Trophoblast cell (in vitro differentiated cells and primary cell): ENCODE measurements around the gene FRAT2.

Experiments
- DNase-seq, 2 donors: peaks; one replicate each; pipeline ENCODE4 v3.0.0-alpha.2; 2016
- H2AFZ ChIP-seq: 2 replicates; pipeline ENCODE4 v1.6.1; 2013; ENCODE audit warnings: low read length, moderate library complexity, mild to moderate bottlenecking; ENCODE audit not compliant: insufficient read depth, poor library complexity
- H2AK5ac ChIP-seq: 2 replicates; pipeline ENCODE4 v1.6.1; 2013; ENCODE audit warnings: mild to moderate bottlenecking, low read length
- H2BK120ac ChIP-seq: 2 replicates; pipeline ENCODE4 v1.6.1; 2013; ENCODE audit warnings: low read length, mild to moderate bottlenecking, moderate library complexity; ENCODE audit not compliant: insufficient read depth, poor library complexity
- H2BK12ac ChIP-seq: 2 replicates; pipeline ENCODE4 v1.6.1; 2013; ENCODE audit warnings: mild to moderate bottlenecking, low read length, moderate library complexity
- H2BK5ac ChIP-seq: 2 replicates; pipeline ENCODE4 v1.6.1; 2013; ENCODE audit warnings: low read length, low read depth, moderate library complexity, mild to moderate bottlenecking; ENCODE audit not compliant: poor library complexity
- H3K14ac ChIP-seq: 2 replicates; pipeline ENCODE4 v1.6.1; 2013; ENCODE audit warnings: mild to moderate bottlenecking, low read length
- H3K18ac ChIP-seq: 2 replicates; pipeline ENCODE4 v1.6.1; 2013; ENCODE audit warnings: mild to moderate bottlenecking, low read length
- H3K23ac ChIP-seq: 2 replicates; pipeline ENCODE4 v1.6.1; 2013; ENCODE audit warnings: low read length
- H3K27ac ChIP-seq: 2 replicates; pipeline ENCODE4 v1.5.1; 2013; ENCODE audit warnings: low read depth, mild to moderate bottlenecking, inconsistent platforms, low read length, moderate library complexity
- H3K27me3 ChIP-seq: 2 replicates; pipeline ENCODE4 v1.6.1; 2013; ENCODE audit warnings: inconsistent platforms, mild to moderate bottlenecking, low read length, moderate library complexity; ENCODE audit not compliant: insufficient read depth
- H3K36me3 ChIP-seq, 2 experiments: 1 replicate in 1 of 2; 2 replicates in 1 of 2; pipeline ENCODE4 v1.6.1; 2013; ENCODE audit warnings: low read length in 2 of 2, mild to moderate bottlenecking in 2 of 2, moderate library complexity in 1 of 2; ENCODE audit not compliant: insufficient read depth in 2 of 2, control insufficient read depth in 1 of 2
- H3K4ac ChIP-seq: 2 replicates; pipeline ENCODE4 v1.6.1; 2013; ENCODE audit warnings: low read depth, mild to moderate bottlenecking, low read length, moderate library complexity
- H3K4me1 ChIP-seq, 2 experiments: 1 replicate in 1 of 2; 2 replicates in 1 of 2; pipeline ENCODE4 v1.6.1; 2013; ENCODE audit warnings: low read length in 2 of 2, mild to moderate bottlenecking in 2 of 2, moderate library complexity in 1 of 2; ENCODE audit not compliant: insufficient read depth in 2 of 2, control insufficient read depth in 1 of 2
- H3K4me2 ChIP-seq: 2 replicates; pipeline ENCODE4 v1.6.1; 2013; ENCODE audit warnings: inconsistent platforms, mild to moderate bottlenecking, low read length, moderate library complexity
- H3K4me3 ChIP-seq: 2 replicates; pipeline ENCODE4 v1.5.1; 2013; ENCODE audit warnings: mild to moderate bottlenecking, low read depth, low read length, inconsistent platforms
- H3K79me1 ChIP-seq: one replicate; pipeline ENCODE4 v1.6.1; 2013; ENCODE audit warnings: low read length
- H3K79me2 ChIP-seq: 2 replicates; pipeline ENCODE4 v1.6.1; 2013; ENCODE audit warnings: low read length, mild to moderate bottlenecking; ENCODE audit not compliant: control insufficient read depth, insufficient read depth, poor library complexity
- H3K9ac ChIP-seq: 2 replicates; pipeline ENCODE4 v1.6.1; 2013; ENCODE audit warnings: mild to moderate bottlenecking, low read length
- H3K9me3 ChIP-seq: 2 replicates; pipeline ENCODE4 v1.6.1; 2013; ENCODE audit warnings: low read depth, mild to moderate bottlenecking, control low read depth, inconsistent platforms, low read length; ENCODE audit not compliant: insufficient read depth
- H4K12ac ChIP-seq: 2 replicates; pipeline ENCODE4 v1.6.1; 2013; ENCODE audit warnings: low read depth, mild to moderate bottlenecking, low read length, moderate library complexity
- H4K8ac ChIP-seq: 2 replicates; pipeline ENCODE4 v1.6.1; 2013; ENCODE audit warnings: low read depth, mild to moderate bottlenecking, low read length, moderate library complexity
- H4K91ac ChIP-seq: one replicate; pipeline ENCODE4 v1.6.1; 2013; ENCODE audit warnings: low read depth, mild to moderate bottlenecking, low read length, moderate library complexity
- WGBS: extraction: QIAGEN DNeasy Blood & Tissue Kit; methylation state at CpG from one replicate; pipeline ENCODE4 v1.1.7; 2013; ENCODE audit warnings: missing lambda C conversion rate; ENCODE audit not compliant: insufficient read length, insufficient coverage; ENCODE audit errors: extremely low coverage; 5-methylcytosine and 5-hydroxymethylcytosine counted together

FRAT2 gene

DNA sequence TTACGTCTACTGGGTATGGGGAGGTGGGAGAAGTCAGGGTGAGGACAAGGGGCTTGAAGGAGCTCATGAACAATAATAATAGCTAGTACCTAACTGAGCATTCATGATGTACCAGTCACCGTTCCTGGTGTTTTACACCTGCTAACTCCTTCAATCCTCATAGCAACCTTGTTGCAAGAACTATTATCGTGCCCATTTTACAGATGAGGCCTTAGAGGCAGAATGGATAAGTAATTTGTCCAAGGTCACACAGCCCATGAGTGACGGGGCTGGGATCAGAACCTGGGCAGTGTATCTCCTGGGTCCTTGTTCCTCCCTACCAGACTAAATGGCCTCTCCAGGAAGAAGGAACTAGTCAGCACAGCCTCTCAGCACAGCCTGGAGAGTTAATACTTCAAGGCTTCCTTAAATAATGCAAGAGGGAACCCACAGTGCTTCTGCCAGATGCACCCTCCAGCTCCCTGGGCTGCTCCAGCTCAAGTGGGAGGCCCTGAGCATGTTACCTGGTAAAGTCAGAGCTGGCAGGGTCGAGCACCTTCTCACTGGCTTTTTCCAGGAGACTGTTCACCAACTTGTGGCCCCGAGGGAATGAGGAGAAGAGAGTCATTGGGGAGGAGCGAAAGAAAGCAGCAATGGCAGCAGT, 37.8 kb upstream of the FRAT2 start:
- Histone ChIP-seq H3K4me1 (no peaks in the 10 kb centered on the region), H4K8ac (no peak overlapping the region), H3K36me3 (peaks cover 49 to 61% of the 10 kb centered on the region in 2 experiments), H3K9me3 (no peaks in the 10 kb centered on the region), H2BK120ac (no peak overlapping the region), H3K4me2 (no peak overlapping the region), H3K4me3 (no peak overlapping the region), H3K27me3 (no peaks in the 10 kb centered on the region), H3K23ac (no peak overlapping the region), H3K79me2 (no peaks in the 10 kb centered on the region), H3K18ac (no peak overlapping the region), H2BK5ac (no peak overlapping the region), H3K9ac (no peak overlapping the region), H3K79me1 (no peaks in the 10 kb centered on the region), H4K91ac (no peak overlapping the region), H3K14ac (no peak overlapping the region), H4K12ac (no peak overlapping the region), H3K4ac (no peak overlapping the region), H2AK5ac (no peak overlapping the region), H3K27ac (no peak overlapping the region), H2AFZ (no peak overlapping the region), H2BK12ac (no peak overlapping the region)
- WGBS = no CpG with 5 or more reads among the region's 7 CpGs
- DNase-seq = no peak

DNA sequence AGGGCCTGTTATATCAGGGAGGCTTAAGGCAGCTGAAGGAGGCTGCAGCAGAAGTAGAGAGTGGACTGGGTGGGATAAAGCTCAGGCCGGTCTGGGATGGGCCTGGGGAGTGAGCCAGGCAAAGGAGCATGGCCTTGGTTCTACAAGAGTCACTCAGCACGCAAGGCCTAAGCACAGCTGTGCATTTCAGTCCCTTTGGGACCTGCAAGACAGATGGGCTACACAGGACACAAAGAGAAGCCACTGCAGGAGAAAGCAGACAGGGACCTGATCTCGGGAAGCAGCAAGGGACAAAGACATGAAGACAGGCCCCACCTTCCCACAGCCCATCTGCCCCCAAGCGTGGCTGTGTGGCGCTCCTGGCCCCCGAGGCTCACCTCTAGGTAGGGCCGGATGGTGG, 37.2 kb upstream of the FRAT2 start:
- H2BK120ac ChIP-seq = no peak overlapping the region
- H3K23ac ChIP-seq = no peak overlapping the region
- no peaks in the 10 kb centered on the region for H3K79me2 ChIP-seq
- H3K4me1 ChIP-seq = peaks cover 0 to 3% of the 10 kb centered on the region in 2 experiments
- no peaks in the 10 kb centered on the region for H3K79me1 ChIP-seq
- H3K9ac ChIP-seq = no peak overlapping the region
- H3K9me3 ChIP-seq = peaks cover 2% of the 10 kb centered on the region
- H2BK12ac ChIP-seq = no peak overlapping the region
- H3K4me3 ChIP-seq = no peak overlapping the region
- DNase-seq = no peak
- peaks cover 54 to 58% of the 10 kb centered on the region in 2 experiments for H3K36me3 ChIP-seq
- H3K27ac ChIP-seq = no peak overlapping the region
- H4K12ac ChIP-seq = no peak overlapping the region
- H3K27me3 ChIP-seq = no peaks in the 10 kb centered on the region
- H2AK5ac ChIP-seq = no peak overlapping the region
- H3K18ac ChIP-seq = no peak overlapping the region
- no peak overlapping the region for H2BK5ac ChIP-seq
- no CpG with 5 or more reads among the region's 7 CpGs for WGBS
- no peak overlapping the region for H3K4me2 ChIP-seq
- H2AFZ ChIP-seq = no peak overlapping the region
- H3K14ac ChIP-seq = no peak overlapping the region
- H4K8ac ChIP-seq = no peak overlapping the region
- no peak overlapping the region for H3K4ac ChIP-seq
- H4K91ac ChIP-seq = no peak overlapping the region

DNA sequence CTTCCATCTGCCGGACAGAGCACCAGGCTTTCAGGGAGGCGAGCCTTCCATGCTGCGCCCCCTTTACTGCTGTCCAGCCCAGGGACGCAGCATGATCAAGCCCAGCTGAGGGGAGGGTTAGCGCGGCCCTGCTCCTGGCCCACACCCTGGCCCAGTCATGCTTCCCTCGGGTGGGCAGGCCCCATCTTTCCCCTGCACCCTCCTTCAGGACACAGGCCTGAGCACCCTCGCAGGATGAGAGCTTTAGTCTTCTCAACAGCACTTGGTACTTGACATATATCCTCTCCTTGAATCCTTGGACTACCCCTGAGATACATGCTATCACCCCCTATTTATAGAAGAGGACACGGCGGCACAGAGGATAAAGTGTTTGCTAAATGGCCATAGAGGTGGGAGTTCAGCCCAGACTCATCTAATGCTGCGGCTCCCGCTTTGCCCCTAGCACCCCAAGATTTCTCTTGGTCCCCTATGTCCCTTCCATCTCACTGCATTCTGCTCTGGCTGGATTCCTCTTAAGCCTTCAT, 32.7 kb upstream of the FRAT2 start:
- H3K23ac ChIP-seq = no peak overlapping the region
- H2BK120ac ChIP-seq = no peak overlapping the region
- H2BK5ac ChIP-seq = no peak overlapping the region
- no peak overlapping the region for H3K27ac ChIP-seq
- no peak overlapping the region for H2AFZ ChIP-seq
- no peak overlapping the region for H3K4me2 ChIP-seq
- no peak overlapping the region for H2AK5ac ChIP-seq
- no peak overlapping the region for H2BK12ac ChIP-seq
- H4K8ac ChIP-seq = no peak overlapping the region
- WGBS = no CpG with 5 or more reads among the region's 12 CpGs
- peaks cover 0 to 3% of the 10 kb centered on the region in 2 experiments for H3K4me1 ChIP-seq
- no peaks in the 10 kb centered on the region for H3K27me3 ChIP-seq
- no peak for DNase-seq
- H4K91ac ChIP-seq = no peak overlapping the region
- H3K9ac ChIP-seq = no peak overlapping the region
- H3K4me3 ChIP-seq = no peak overlapping the region
- peaks cover 2% of the 10 kb centered on the region for H3K9me3 ChIP-seq
- no peak overlapping the region for H3K4ac ChIP-seq
- H3K14ac ChIP-seq = no peak overlapping the region
- no peak overlapping the region for H4K12ac ChIP-seq
- H3K79me2 ChIP-seq = no peaks in the 10 kb centered on the region
- H3K36me3 ChIP-seq = peaks cover 60 to 61% of the 10 kb centered on the region in 2 experiments
- no peak overlapping the region for H3K18ac ChIP-seq
- no peaks in the 10 kb centered on the region for H3K79me1 ChIP-seq

DNA sequence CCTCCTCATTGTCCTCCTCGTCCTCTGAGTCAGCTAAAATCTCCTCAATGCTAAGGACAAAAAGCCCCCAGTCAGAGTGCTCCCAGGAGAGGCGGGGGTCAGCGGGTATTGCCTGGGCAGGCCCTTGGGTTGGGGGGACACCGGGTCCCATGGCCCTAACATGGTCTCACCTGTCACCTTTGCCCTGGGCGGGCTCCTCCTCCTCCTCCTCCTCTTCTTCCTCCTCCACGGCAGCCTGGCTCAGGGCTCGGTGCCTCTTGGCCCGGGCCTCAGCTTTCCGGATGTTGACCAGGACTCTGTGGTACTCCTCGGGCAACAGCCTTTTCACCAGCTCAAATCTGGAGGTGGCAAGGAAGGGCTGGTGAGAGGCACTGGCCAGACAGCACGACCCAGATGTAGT, 32.0 kb upstream of the FRAT2 start:
- Histone ChIP-seq H3K79me2 (no peaks in the 10 kb centered on the region), H3K9me3 (peaks cover 2% of the 10 kb centered on the region), H2BK12ac (no peak overlapping the region), H2AFZ (no peak overlapping the region), H3K4me3 (no peak overlapping the region), H3K18ac (no peak overlapping the region), H2AK5ac (no peak overlapping the region), H4K8ac (no peak overlapping the region), H2BK120ac (no peak overlapping the region), H3K36me3 (peaks cover 54 to 56% of the 10 kb centered on the region in 2 experiments), H3K9ac (no peak overlapping the region), H3K79me1 (no peaks in the 10 kb centered on the region), H3K23ac (no peak overlapping the region), H3K27ac (no peak overlapping the region), H3K4ac (no peak overlapping the region), H3K4me2 (no peak overlapping the region), H2BK5ac (no peak overlapping the region), H3K27me3 (no peaks in the 10 kb centered on the region), H4K12ac (no peak overlapping the region), H3K14ac (no peak overlapping the region), H3K4me1 (peaks cover 0 to 3% of the 10 kb centered on the region in 2 experiments), H4K91ac (no peak overlapping the region)
- WGBS = no CpG with 5 or more reads among the region's 11 CpGs
- no peak for DNase-seq
